ENCODE data around the gene MAB21L3.

MAB21L3 gene

DNA sequence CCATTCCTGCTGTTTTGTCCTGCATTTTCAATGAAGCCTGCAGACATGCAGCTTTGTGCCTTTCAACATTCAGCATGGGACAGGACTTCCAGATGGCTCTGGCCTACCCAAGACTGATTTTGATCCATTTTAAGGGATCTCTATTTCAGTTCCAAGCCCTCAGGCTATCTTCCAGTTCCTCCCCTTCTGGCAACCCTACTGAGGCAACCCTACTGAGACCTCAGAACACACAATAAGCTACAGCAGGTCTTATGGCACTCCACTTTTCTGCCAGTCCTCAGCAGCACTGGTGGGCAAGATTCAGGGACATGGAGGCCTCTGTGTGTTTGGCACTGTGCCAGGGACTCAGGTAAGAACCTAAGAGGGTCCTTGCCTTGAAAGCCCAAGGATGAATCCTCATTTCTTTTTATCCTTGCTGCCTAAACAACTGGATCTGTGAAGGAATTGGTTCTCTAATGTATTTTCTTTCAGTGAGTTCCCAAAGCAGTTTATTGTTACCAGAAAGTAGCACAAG, 50.7 kb downstream of the MAB21L3 start:
- no peak overlapping the region for H3K4me3 ChIP-seq (ENCODE audit: low read depth, low read length)
- H3K9ac ChIP-seq (ENCODE audit: low read depth, low read length), result no peak overlapping the region
- H3K4me1 ChIP-seq (ENCODE audit: control insufficient read depth, insufficient read depth, low read length), result peaks cover 3% of the 10 kb centered on the region
- H3K9me3 ChIP-seq (ENCODE audit: control insufficient read depth, insufficient read depth, low read length), result no peaks in the 10 kb centered on the region
- H3K27me3 ChIP-seq (ENCODE audit: control insufficient read depth, insufficient read depth, low read length), result peaks cover 4% of the 10 kb centered on the region
- no peaks in the 10 kb centered on the region for H3K36me3 ChIP-seq (ENCODE audit: control insufficient read depth, insufficient read depth, low read length)

DNA sequence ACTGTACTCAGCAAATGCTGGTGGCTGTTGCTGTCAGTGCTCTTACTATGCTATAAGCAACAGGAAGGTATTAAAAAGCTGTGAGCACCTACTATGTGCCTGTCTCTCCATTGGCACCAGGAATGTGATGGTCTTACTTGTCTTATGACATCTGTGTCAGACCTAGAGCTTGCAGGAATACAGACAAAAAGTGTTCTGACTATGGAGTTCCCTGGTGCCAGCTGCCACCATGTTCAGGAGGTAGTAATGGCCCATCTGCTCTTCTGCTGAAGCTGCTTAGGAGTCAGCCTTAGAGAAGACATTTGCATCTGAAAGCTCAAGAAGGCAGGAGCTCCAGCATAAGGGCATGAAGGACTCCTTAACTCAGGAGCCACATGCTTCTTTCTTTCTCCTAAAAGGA, 52.3 kb downstream of the MAB21L3 start:
- H3K27me3 ChIP-seq (ENCODE audit: control insufficient read depth, insufficient read depth, low read length), result peaks cover 10% of the 10 kb centered on the region

GRCh38 chr1:116164150-116164549, 53.0 kb downstream of the MAB21L3 start:
- Histone ChIP-seq H3K4me3 (ENCODE audit: low read depth, low read length) (no peak overlapping the region), H3K27me3 (ENCODE audit: control insufficient read depth, insufficient read depth, low read length) (peaks cover 16% of the 10 kb centered on the region), H3K9me3 (ENCODE audit: control insufficient read depth, insufficient read depth, low read length) (no peaks in the 10 kb centered on the region), H3K36me3 (ENCODE audit: control insufficient read depth, insufficient read depth, low read length) (no peaks in the 10 kb centered on the region), H3K4me1 (ENCODE audit: control insufficient read depth, insufficient read depth, low read length) (peaks cover 10% of the 10 kb centered on the region), H3K9ac (ENCODE audit: low read depth, low read length) (no peak overlapping the region)

More for the DNA sequence above, 52.3 kb downstream of the MAB21L3 start:
- H3K9ac ChIP-seq (ENCODE audit: low read depth, low read length), result no peak overlapping the region
- peaks cover 5% of the 10 kb centered on the region for H3K4me1 ChIP-seq (ENCODE audit: control insufficient read depth, insufficient read depth, low read length)
- H3K9me3 ChIP-seq (ENCODE audit: control insufficient read depth, insufficient read depth, low read length), result no peaks in the 10 kb centered on the region
- H3K36me3 ChIP-seq (ENCODE audit: control insufficient read depth, insufficient read depth, low read length), result no peaks in the 10 kb centered on the region
- H3K4me3 ChIP-seq (ENCODE audit: low read depth, low read length), result no peak overlapping the region

DNA sequence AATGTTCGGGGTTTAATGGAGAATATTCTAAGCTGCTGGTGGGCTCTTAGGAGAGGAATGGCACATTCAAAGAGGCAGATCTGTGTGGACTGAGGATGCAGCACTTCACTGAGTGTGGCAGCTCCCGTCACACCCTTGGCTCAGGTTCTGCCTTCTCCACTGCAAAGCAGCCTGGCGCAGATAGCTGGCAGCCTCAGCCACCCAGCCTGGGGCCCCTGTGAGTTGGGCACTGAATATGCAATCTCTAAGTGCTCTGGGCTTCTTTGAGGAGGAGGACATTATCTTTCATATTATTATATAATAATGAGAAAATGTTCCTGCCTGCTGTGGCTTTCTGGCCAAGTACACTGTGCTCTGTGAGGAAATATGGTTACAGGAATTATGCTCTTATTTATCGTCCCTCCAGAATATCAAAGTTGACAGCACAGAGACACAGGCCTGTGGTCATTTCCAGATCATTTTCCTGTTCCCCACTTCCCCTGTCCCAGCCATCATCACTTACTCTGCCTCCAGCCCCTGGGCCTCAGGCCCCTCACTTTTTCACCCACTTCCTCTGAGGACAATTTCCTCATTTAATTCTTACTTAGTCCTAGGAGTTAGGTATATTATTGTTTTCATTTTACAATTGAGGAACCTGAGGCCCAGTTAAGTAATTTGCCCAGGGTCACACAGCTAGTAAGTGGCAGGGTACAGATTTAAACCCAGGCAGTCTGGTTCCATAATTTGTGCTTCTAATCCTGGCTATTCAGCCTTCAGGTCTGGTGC, 53.6 kb downstream of the MAB21L3 start:
- Histone ChIP-seq H3K27me3 (ENCODE audit: control insufficient read depth, insufficient read depth, low read length) (peaks cover 23% of the 10 kb centered on the region), H3K9ac (ENCODE audit: low read depth, low read length) (no peak overlapping the region), H3K4me1 (ENCODE audit: control insufficient read depth, insufficient read depth, low read length) (peaks cover 10% of the 10 kb centered on the region), H3K36me3 (ENCODE audit: control insufficient read depth, insufficient read depth, low read length) (no peaks in the 10 kb centered on the region), H3K9me3 (ENCODE audit: control insufficient read depth, insufficient read depth, low read length) (no peaks in the 10 kb centered on the region), H3K4me3 (ENCODE audit: low read depth, low read length) (no peak overlapping the region)

- Histone ChIP-seq H3K36me3 (ENCODE audit: control insufficient read depth, insufficient read depth, low read length) (no peaks in the 10 kb centered on the region), H3K4me3 (ENCODE audit: low read depth, low read length) (no peak overlapping the region), H3K9ac (ENCODE audit: low read depth, low read length) (no peak overlapping the region), H3K9me3 (ENCODE audit: control insufficient read depth, insufficient read depth, low read length) (no peaks in the 10 kb centered on the region), H3K4me1 (ENCODE audit: control insufficient read depth, insufficient read depth, low read length) (peaks cover 10% of the 10 kb centered on the region), H3K27me3 (ENCODE audit: control insufficient read depth, insufficient read depth, low read length) (peaks cover 23% of the 10 kb centered on the region)
Observed at GRCh38 chr1:116165572-116165971, 54.4 kb downstream of the MAB21L3 start.

DNA sequence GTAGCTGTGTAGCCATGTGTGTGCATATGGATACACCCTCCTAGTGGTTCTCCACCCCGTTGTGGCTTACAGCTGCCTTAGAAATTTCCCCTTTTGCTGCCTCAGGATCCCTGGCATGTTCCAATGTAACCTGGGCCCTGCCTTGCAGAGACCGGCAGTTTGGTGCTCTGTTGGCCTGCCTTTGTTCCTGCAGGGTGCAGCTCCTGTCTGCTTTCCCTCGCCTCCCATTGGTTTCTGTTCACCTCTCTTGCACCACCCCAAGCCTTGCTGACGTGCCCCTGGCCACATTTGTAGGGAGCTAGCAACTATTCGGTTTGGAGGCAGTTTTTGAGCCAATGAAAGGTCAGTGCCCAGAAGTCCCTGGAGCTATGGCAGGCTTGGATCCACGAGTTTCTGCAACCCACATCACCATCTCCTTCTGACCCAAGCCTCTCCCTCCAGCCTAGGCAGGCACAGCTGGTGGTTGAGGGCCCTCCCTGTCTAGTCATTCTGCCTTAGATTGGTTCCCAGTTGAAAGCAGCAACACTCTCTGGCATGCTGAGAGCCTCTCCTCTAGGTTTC, 54.9 kb downstream of the MAB21L3 start:
- H3K4me1 ChIP-seq (ENCODE audit: control insufficient read depth, insufficient read depth, low read length), result peaks cover 10% of the 10 kb centered on the region
- H3K9me3 ChIP-seq (ENCODE audit: control insufficient read depth, insufficient read depth, low read length), result no peaks in the 10 kb centered on the region
- H3K27me3 ChIP-seq (ENCODE audit: control insufficient read depth, insufficient read depth, low read length), result peaks cover 23% of the 10 kb centered on the region
- H3K4me3 ChIP-seq (ENCODE audit: low read depth, low read length), result no peak overlapping the region
- H3K36me3 ChIP-seq (ENCODE audit: control insufficient read depth, insufficient read depth, low read length), result no peaks in the 10 kb centered on the region
- no peak overlapping the region for H3K9ac ChIP-seq (ENCODE audit: low read depth, low read length)

DNA sequence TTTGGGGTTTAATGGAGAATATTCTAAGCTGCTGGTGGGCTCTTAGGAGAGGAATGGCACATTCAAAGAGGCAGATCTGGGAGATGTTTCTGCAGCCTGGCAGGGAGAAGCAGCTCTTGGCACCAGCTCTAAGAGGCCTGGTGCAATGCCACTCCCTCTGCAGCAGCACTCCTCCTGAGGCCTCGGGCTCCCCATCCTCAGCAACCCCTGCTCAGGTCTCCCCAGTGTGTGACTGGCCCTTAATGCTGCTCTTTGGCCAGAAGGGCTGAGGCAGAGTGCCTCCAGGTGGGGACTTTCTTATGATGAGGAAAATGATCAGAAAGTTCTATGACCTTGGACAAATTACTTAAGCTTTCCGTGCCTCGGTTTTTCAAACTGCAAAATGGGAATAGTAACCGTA, 55.5 kb downstream of the MAB21L3 start:
- peaks cover 23% of the 10 kb centered on the region for H3K27me3 ChIP-seq (ENCODE audit: control insufficient read depth, insufficient read depth, low read length)
- H3K9ac ChIP-seq (ENCODE audit: low read depth, low read length), result no peak overlapping the region
- H3K4me1 ChIP-seq (ENCODE audit: control insufficient read depth, insufficient read depth, low read length), result peaks cover 10% of the 10 kb centered on the region
- no peaks in the 10 kb centered on the region for H3K36me3 ChIP-seq (ENCODE audit: control insufficient read depth, insufficient read depth, low read length)
- H3K4me3 ChIP-seq (ENCODE audit: low read depth, low read length), result no peak overlapping the region
- H3K9me3 ChIP-seq (ENCODE audit: control insufficient read depth, insufficient read depth, low read length), result no peaks in the 10 kb centered on the region

DNA sequence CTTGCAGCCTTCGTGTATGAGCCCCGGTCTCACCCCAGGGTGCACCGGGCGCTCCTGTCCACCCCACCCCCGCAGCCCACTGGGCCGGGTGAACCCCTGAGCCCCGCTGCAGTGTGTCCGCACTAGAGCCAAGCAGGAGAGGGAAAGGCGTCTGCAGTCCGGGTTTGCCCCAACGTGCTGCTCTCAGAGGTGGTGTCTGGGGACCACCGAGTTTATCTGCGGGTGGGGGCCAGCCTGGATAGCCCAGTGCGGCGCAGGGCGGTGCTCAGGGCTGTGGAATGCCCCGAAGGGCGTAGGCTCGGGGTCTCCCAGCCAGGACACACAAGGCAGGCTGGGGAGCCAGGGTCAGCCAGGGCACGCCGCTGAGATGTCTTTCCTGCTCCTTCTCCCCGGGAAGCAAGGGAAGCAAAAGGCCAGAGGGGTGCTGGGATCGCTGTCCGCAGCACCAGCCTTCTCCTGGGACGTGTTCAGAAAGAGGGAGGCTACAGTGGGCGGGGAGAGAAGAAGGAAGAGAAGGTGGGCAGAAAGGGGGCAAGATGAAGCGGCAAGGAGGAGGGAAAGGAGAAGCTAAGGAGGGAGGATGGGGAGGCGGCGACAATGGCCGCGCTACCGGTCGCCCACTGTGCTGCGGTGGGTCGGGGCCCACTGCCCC, 56.6 kb downstream of the MAB21L3 start:
- Histone ChIP-seq H3K27me3 (ENCODE audit: control insufficient read depth, insufficient read depth, low read length) (peaks cover 23% of the 10 kb centered on the region), H3K9ac (ENCODE audit: low read depth, low read length) (peak overlapping the region; percentile 79), H3K4me3 (ENCODE audit: low read depth, low read length) (peak overlapping the region; percentile 77), H3K36me3 (ENCODE audit: control insufficient read depth, insufficient read depth, low read length) (no peaks in the 10 kb centered on the region), H3K4me1 (ENCODE audit: control insufficient read depth, insufficient read depth, low read length) (peaks cover 10% of the 10 kb centered on the region), H3K9me3 (ENCODE audit: control insufficient read depth, insufficient read depth, low read length) (no peaks in the 10 kb centered on the region)

- H3K27me3 ChIP-seq (ENCODE audit: control insufficient read depth, insufficient read depth, low read length), result peaks cover 23% of the 10 kb centered on the region
- no peaks in the 10 kb centered on the region for H3K9me3 ChIP-seq (ENCODE audit: control insufficient read depth, insufficient read depth, low read length)
- peak overlapping the region; percentile 77 for H3K4me3 ChIP-seq (ENCODE audit: low read depth, low read length)
- no peaks in the 10 kb centered on the region for H3K36me3 ChIP-seq (ENCODE audit: control insufficient read depth, insufficient read depth, low read length)
- H3K4me1 ChIP-seq (ENCODE audit: control insufficient read depth, insufficient read depth, low read length), result peaks cover 9% of the 10 kb centered on the region
- H3K9ac ChIP-seq (ENCODE audit: low read depth, low read length), result peak overlapping the region; percentile 79
Observed at GRCh38 chr1:116168277-116169032, 57.3 kb downstream of the MAB21L3 start.

GRCh38 chr1:116169898-116170297, 58.7 kb downstream of the MAB21L3 start:
- H3K27me3 ChIP-seq (ENCODE audit: control insufficient read depth, insufficient read depth, low read length), result peaks cover 23% of the 10 kb centered on the region
- H3K4me1 ChIP-seq (ENCODE audit: control insufficient read depth, insufficient read depth, low read length), result peaks cover 7% of the 10 kb centered on the region
- no peaks in the 10 kb centered on the region for H3K36me3 ChIP-seq (ENCODE audit: control insufficient read depth, insufficient read depth, low read length)
- no peaks in the 10 kb centered on the region for H3K9me3 ChIP-seq (ENCODE audit: control insufficient read depth, insufficient read depth, low read length)
- H3K4me3 ChIP-seq (ENCODE audit: low read depth, low read length), result no peak overlapping the region
- H3K9ac ChIP-seq (ENCODE audit: low read depth, low read length), result no peak overlapping the region

DNA sequence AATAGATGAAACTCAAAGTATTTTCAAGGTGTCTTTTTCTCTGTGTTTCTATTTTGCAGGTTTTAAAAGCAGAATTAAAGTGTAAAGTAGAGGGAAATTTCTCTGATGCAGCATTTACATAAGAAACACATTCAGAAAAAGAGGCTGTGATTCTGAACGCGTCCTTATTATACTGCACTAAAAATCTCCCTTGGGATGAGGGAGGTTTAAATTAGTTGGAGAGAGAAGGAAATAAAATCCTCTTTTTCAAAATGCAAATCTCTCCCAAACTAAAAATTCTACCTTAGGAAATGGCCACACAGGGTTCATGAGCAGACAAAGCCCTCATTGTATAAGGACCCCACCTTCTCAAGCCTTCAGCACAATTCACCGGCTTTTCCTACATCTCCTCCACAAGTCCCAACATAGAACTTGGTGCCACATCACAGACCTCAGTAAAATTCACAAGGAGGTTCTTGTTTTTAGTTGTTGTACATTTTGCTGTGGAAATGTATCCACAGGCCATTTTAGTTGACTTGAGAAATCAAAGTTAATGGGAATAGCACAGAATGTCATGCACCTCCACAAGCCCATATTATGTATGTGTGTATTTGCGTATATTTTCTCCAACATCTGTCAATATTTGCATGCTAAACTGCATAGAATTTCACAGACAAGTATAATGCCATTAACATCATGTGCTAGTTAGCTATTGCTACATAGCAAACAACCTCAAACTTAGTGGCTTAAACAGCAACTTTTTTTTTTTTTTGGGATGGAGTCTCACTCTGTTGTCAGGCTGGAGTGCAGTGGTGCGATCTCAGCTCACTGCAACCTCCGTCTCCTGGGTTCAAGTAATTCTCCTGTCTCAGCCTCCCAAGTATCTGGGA, 59.8 kb downstream of the MAB21L3 start:
- no peak overlapping the region for H3K4me3 ChIP-seq (ENCODE audit: low read depth, low read length)
- no peak overlapping the region for H3K9ac ChIP-seq (ENCODE audit: low read depth, low read length)
- peaks cover 23% of the 10 kb centered on the region for H3K27me3 ChIP-seq (ENCODE audit: control insufficient read depth, insufficient read depth, low read length)
- peaks cover 7% of the 10 kb centered on the region for H3K4me1 ChIP-seq (ENCODE audit: control insufficient read depth, insufficient read depth, low read length)
- H3K36me3 ChIP-seq (ENCODE audit: control insufficient read depth, insufficient read depth, low read length), result no peaks in the 10 kb centered on the region
- H3K9me3 ChIP-seq (ENCODE audit: control insufficient read depth, insufficient read depth, low read length), result no peaks in the 10 kb centered on the region
